Tongue (tissue), 2 donors: ENCODE results near the gene PWWP2A. TPM values are rescaled to one million over a fixed set of nuclear protein-coding genes. Genes with fewer than 3 reads are reported as not detected.
"Not testable (repeated sequence)": the region's sequence is repeated elsewhere in the genome, so short reads cannot be mapped to it uniquely, and the experiment has no call there.

Experiments used
- DNase-seq: peaks from one replicate; pipeline ENCODE4 v3.0.0-alpha.2; 2015
- total RNA-seq: library from RNA; depleted of rRNA; stranded (reverse); fragments of >200 nt; gene quantifications from one replicate; pipeline ENCODE4 v1.2.3, GENCODE V29; 2014

Gene PWWP2A, protein sequence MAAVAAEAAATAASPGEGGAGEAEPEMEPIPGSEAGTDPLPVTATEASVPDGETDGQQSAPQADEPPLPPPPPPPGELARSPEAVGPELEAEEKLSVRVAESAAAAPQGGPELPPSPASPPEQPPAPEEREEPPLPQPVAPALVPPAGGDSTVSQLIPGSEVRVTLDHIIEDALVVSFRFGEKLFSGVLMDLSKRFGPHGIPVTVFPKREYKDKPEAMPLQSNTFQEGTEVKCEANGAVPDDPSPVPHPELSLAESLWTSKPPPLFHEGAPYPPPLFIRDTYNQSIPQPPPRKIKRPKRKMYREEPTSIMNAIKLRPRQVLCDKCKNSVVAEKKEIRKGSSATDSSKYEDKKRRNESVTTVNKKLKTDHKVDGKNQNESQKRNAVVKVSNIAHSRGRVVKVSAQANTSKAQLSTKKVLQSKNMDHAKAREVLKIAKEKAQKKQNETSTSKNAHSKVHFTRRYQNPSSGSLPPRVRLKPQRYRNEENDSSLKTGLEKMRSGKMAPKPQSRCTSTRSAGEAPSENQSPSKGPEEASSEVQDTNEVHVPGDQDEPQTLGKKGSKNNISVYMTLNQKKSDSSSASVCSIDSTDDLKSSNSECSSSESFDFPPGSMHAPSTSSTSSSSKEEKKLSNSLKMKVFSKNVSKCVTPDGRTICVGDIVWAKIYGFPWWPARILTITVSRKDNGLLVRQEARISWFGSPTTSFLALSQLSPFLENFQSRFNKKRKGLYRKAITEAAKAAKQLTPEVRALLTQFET
- 25.6 TPM for total RNA-seq

DNA sequence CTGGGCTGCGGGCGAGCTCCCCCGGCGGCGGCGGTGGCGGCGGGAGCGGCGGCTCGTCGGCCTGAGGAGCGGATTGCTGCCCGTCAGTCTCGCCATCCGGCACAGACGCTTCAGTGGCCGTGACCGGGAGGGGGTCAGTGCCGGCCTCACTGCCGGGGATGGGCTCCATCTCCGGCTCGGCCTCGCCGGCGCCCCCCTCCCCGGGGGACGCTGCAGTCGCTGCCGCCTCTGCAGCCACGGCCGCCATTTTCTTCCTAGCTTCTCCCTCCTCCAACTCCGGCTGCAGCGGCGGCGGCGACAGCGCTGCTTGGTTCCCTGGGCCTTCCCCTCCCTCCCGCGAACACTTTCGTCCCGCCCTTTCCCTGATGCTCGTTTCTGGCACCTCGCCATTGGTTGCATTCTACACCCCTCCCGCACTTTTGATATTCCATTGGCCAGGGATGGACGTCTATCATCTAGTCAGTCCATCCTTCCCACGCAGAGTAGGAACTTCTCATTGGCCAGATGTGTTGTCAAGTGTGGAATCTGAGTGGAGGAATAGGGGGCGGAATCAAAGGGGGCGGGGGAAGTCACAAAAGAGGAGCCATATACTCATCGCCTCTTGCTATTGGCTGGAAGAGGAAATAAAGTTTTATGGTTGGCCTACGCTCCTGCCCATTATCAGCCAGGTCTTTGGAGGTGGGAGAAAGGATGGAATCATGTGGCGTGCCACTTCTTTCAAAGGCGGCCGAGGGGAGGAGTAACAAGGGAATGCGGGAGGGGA lies at the start of gene PWWP2A:
Gene PWWP2A, minus strand, starts transcription at position 309 of the 763 bp plus-strand sequence. Its CDS starts 62 bp downstream, at position 247.
- peak; percentile 100 for DNase-seq

DNA sequence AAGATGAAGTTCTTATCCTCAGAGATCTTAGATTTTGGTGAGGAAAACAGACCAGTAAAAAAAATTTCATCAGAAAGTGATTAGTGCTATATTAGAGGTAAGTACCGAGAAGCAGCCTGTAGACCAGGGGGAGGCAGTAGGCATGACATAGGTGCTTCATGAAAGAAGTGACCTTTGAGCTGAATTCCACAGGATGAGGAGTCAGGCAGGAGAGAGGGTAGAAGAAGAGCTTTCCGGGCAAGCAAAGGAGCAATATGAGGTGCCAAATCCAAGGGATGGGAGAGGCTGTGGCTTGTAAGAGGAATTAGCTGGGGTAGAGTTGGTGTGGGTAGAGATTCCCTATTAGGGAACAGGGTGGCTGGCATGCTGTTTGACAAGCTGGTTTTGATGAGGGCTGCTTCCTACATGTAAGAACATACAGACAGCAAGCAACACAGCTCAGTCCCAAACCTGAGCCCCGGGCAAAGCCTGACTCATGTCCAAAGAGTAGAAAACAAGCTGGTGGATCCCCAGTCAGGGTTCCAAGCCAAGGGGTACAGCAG lies 48.4 kb upstream of the PWWP2A start:
- no peak for DNase-seq

DNA sequence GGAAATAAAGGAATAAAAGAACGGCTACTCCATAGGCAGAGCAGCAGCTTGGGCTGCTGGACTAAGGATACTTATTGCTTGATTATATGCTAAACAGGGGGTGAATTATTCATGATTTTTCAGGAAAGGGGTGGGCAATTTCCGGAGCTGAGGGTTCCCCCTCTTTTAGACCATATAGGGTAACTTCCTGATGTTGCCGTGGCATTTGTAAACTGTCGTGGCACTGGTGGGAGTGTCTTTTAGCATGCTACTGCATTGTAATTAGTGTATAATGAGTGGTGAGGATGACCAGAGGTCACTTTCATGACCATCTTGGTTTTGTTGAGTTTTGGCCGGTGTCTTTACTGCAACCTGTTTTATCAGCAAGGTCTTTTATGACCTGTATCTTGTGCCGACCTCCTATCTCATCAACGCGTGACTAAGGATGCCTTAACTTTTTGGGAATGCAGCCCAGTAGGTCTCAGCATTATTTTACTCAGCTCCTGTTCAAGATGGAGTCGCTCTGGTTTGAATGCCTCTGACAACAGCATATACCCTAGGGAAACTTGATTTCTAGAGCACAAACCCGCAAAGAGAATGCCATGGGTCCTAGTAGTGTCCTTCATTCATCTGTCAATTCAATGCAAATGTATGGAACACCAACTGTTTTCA lies 47.8 kb upstream of the PWWP2A start:
- no peak for DNase-seq

DNA sequence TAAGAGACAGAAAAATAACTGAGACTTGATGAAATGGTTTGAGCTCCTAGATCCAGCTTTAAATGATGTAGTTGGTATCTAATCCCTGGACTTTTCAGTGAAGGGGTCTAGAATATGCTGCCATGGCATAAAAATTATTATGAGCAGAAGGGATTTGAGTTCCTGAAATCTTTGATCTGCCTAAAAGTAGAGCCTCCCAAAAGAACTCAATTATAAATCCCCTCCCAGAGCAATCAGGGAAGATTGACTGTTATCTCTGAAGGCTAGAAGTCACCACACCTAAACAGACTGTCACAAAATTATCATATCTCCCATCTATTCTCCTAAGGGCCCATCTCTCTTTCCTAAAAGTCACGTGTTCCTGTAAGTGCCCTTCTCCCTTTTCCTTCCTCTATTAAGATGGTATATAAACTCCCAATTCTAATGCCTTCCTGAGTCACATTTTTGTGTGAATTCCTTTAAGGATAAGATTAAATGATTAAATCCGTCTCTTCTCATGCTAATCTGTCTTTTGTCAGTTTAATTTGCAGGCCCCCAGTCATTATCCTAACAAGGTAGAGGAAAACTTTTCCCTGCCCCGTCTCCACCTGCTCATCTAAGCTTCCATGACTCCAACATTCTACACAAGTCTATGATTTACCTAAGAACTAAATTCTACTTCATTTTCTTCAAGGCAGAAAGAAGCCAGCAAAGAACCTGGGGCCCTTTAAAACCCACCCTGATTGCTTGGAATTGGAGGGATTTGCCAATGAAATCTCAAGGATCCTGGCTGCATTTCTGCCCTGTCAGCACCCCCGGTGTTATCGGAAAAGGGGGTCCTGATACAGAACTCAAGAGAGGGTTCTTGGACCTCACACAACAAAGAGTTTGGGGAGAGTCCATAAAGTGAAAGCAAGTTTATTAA lies 47.1 kb upstream of the PWWP2A start:
- DNase-seq, result no peak

DNA sequence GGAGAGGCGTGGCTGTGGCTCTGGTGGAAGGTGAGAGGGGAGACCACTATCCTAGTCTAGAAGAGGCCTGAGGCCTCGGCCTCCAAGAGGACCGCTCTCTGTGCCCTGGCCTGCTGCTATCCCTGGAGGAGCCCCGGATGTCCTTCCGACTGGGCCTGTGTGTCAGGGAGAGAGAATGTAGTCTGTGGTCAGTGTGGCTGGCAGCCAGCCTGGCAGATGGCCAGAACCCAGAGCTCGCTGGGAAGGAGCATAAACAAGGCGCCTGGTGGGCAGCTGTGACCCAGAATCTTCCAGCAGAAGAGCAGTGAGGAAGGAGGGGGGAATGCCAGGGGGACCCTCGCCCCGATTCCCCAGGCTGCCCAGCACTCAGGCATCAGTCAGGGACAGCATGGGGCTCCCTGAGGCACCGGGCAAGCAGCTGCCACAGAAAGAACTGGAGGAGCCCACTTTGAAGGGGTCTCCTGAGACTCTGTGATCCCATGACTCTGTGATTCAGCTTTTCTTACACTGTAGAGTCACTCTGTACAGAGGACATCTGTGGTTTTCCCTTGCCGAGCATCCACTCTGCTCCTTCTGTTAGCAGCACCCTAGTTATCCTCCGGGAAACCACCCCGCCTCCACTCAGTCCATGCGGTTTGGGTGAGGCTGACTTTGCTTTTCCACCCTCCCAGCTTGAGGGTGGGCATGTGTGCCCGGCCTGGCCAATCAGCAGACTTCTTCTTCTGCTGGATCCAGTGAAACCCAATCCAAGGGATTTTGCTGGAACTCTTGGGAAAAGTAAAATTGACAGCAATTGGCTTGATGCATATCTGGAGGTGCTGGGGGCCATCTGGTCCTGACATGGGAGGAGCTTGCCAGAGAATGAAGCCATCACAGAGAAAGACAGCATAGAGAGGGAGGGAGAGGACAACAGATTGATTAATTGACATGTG lies 46.2 kb upstream of the PWWP2A start:
- DNase-seq, result peak; percentile 86

DNA sequence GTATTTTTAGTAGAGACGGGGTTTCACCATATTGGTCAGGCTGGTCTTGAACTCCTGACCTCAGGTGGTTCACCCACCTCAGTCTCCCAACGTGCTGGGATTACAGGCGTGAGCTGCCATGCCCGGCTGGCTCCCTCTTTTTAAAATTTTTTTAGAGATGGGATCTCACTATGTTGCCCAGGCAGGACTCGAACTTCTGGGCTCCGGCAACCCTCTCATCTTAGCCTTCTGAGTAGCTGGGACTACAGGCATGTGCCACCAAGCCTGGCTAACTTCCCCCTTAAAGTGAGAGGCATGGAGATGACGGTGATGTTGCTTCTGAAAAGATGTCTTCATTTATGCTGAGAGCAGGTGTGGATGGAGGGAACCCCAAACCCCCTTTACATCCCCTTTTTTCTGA lies 43.7 kb upstream of the PWWP2A start:
- DNase-seq, result no peak

DNA sequence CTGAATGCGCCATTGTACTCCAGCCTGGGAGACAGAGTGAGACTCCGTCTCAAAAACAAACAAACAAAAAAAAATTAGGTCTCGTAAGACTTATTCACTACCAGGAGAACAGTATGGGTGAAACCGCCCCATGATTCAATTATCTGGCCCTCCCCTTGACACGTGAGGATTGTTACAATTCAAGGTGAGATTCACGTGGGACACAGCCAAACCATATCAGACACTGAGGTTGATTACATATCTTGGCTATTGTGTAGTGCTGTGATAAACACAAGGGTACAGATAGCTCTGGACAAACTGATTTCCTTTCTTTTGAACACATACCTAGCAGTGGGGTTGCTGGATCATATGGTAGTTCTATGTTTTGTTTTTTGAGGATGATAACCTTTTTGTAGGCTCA lies 42.4 kb upstream of the PWWP2A start:
- DNase-seq, result no peak

DNA sequence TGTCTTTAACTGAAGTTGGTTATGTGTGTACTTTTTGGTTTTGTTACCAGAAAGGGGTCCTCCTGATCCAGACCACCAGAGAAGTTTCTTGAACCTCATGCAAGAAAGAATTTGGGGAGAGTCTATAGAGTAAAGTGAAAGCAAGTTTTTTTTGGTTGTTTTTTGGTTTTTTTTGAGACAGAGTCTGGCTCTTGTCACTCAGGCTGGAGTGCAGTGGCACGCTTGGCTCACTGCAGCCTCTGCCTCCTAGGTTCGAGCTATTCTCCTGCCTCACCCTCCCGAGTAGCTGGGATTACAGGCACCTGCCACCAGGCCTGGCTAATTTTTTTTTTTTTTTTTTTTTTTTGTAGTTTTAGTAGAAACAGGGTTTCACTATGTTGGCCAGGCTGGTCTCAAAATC lies 41.6 kb upstream of the PWWP2A start:
- DNase-seq, result not testable (repeated sequence)

DNA sequence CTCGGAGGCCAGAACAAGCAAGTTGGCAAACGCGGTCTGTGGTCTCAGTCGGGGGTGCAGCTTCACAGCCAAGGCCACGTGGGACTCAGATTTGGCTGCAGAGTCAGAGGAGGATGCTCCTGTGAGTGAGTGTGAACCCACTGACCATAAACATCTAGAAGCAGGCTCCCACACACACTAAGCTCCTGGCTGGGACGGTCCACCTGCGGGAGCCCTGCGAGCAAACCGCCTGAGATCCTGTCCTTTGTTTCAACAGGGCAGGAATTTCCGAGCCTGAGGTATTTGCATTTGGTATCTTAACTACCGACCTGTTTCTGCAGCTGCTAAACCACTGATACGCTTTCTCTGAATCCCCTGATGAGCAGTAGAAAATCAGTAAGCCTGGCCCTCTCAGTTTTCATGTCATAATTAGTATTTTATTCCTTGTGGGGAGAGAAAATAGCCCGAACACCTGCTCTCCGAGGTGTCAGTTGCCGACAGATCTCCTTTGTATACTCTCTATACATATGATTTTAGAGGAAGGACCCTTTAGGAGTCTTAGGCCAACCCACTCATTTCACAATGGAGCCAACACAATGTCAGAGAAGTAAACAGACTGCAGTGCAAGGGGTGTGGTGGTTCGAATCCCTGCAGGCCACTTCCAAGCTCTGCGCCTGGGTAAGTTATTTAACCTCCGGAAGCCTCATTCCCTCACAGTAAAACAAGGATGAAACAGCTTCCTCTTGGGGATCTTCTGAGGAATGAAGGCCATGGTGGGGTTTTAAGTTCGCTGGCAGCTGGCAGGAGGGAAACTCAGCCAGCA lies 40.9 kb upstream of the PWWP2A start:
- DNase-seq, result peak; percentile 45

DNA sequence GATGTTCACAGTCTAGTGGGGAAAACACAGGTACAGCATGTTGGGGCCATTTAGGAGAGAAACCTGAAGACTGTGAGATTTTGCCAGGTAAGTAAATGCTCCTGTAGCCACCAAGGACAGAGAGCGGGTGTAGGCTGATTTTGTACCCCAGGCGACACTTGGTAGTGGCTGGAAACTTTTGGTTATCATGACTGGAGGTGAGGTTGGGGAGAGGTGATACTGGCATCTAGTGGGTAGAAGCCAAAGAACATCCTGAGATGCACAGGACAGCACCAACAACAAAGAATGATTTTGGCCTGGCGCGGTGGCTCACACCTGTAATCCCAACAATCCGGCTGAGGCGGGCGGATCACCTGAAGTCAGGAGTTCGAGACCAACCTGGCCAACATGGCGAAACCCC lies 38.8 kb upstream of the PWWP2A start:
- no peak for DNase-seq

DNA sequence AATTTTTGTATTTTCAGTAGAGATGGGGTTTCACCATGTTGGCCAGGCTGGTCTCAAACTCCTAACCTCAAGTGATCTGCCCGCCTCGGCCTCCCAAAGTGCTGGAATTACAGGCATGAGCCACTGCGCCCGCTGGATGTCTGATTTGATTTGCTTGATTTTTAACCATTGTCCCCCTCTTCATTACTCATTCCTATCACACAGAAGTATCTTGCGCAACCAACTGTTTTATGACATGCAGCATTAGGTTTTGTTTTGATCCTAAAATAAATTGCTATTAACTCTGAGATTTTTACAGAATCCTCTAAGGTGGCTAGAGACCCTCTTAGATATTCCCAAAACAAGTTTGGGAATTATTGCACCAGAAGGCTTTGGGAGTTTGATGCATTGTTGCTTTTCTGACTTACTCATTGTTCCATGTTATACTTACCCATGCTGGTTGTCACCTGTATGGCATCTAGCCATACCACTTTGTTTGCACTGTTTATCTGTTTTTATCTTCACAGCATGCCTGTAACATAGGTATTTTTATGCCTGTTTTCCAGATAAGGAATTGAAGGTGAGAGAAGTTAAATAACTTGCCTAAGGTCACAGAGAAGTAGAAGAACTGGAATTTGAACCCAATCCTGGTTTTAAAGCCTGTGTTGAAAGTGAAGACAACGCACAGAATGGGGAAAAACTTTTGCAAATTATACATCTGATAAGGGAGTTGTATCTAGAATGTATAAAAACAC lies 35.9 kb upstream of the PWWP2A start:
- DNase-seq, result no peak

DNA sequence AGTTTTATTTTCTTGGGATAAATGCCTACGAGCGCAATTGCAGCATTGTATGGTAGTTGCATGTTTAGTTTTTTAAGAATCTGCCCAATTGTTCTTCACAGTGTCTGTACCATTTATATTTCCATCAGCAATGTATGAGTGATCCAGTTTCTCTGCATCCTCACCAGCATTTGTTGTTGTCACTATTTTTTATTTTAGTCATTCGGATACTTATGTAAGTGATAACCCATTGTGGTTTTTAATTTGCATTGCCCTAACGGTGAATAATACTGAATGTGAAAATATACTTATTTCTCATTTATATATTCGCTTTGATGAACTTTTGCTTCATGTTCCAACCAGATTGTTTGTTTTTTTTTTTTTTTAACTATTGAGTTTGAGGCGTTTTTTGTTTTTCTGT lies 33.7 kb upstream of the PWWP2A start:
- DNase-seq, result no peak

DNA sequence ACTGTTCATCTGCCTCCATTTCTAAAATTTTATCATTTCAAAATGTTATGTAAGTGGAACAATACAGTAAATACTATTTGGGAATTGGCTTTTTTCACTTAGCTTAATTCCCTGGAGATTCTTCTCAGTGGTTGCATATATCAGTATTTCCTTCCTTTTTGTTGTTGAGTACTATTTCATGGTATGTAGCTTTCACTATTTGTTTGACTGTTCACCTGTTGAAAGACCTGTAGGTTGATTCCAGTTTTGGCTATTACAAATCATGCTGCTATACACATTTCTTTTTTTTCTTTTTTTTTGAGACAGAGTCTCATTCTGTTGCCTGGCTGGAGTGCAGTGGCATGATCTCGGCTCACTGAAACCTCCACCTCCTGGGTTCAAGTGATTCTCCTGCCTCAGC lies 33.0 kb upstream of the PWWP2A start:
- DNase-seq, result no peak

DNA sequence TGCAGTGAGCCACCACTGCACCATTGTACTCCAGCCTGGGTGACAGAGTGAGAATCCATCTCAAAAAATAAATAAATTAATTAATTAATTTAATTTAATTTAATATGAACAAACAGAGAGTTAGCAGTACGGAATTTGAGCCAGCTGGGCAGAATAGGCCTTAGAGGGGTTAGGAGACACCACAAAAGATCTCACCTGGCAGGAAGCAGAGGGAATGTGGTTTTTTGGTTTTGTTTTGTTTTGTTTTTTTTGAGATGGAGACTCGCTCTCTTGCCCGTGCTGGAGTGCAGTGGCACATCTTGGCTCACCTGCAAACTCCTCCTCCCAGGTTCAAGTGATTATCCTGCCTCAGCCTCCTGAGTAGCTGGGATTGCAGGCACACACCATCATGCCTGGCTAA lies 31.8 kb upstream of the PWWP2A start:
- no peak for DNase-seq

DNA sequence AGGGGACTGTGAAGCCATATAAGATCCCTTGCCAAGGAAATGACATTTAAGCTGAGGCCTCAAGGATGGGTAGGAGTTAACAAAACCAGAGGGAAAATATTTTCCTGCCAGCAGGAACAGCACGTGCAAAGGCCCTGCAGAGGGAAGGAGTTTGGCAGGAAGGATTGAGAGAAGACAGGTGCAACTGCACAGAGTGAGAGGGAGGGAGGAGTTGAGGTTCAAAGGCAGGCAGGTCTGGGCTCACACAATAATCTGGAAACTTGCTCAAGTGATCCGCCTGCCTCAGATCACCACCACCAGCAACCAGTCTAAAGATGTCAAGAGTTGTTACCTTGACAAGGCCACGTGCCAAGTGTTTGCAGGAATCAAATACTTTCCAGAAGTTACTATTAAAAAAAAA lies 31.1 kb upstream of the PWWP2A start:
- no peak for DNase-seq

DNA sequence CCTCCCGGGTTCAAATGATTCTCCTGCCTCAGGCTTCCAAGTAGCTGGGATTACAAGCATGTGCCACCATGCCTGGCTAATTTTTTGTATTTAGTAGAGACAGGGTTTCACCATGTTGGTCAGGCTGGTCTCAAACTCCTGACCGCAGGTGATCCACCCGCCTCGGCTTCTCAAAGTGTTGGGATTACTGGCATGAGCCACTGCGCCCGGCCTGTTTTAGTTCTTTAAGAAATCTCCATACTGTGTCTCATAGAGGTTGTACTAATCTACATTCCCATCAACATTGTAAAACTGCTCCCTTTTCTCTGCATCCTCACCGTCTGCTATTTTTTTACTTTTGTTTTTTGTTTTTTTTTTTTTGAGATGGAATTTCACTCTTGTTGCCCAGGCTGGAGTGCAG lies 25.2 kb upstream of the PWWP2A start:
- not testable (repeated sequence) for DNase-seq

DNA sequence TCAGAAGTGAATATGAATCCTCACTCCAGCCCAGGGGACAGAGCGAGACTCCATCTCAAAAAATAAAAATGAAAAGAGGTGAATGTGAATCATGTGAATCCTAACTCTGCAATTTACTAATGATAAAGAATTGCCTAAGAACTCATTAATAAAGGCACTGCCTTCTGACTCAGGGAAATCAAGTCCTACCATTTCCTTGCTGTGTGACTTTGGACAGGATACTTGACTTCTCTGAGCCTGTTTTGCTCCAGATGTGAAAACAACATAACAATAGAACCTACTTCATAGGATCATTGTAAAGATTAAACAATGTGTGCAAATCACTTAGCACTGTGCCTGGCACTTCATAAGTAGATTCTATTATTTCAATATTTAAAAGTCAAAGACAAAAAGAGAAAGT lies 15.1 kb upstream of the PWWP2A start:
- DNase-seq, result no peak

DNA sequence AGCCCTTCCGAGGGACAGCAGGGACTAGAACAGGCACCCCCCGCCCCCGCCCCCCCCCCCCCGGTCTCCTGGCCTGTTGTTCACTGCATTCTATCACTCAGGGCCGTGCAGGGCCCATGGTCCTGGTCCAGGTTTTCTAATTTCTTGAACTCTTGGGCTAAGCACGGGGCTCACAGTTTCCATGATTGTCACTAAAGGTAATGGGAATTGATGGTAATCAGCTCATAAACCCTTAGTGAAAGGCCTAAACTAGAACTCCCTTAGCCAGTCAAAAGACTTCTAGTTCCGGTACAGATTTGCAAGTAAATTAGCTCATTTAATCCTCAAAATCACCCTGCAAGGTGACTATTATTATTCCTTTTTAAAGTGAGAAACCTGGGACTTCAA lies 14.7 kb upstream of the PWWP2A start:
- no peak for DNase-seq
